Liver (tissue), 9 donors: ENCODE data around the gene ABHD6. TPM values are rescaled to one million over a fixed set of nuclear protein-coding genes. Genes with fewer than 3 reads are reported as not detected.
A peak's percentile ranks its signal among the peaks of the same experiment; 100 is the strongest.

Experiments
- DNase-seq: peaks from one replicate; pipeline ENCODE4 v3.0.0-alpha.2; 2017; ENCODE audit warnings: low spot score
- H3K27ac ChIP-seq, 2 donors: one replicate each; pipeline ENCODE4 v1.7.0; 2013; ENCODE audit warnings: inconsistent platforms in 2 of 2, low read length in 2 of 2, control low read depth in 1 of 2, low read depth in 1 of 2, mild to moderate bottlenecking in 1 of 2
- H3K27me3 ChIP-seq, 4 donors: one replicate each; pipeline versions ENCODE4 v1.6.1 to v1.7.0; 2013; ENCODE audit warnings: low read length in 3 of 4, inconsistent platforms in 1 of 4, mild to moderate bottlenecking in 1 of 4, moderate library complexity in 1 of 4; ENCODE audit not compliant: control insufficient read depth in 4 of 4, insufficient read depth in 4 of 4
- H3K36me3 ChIP-seq, 4 donors: one replicate each; pipeline versions ENCODE4 v1.6.1 to v1.7.0; 2013; ENCODE audit warnings: low read length in 3 of 4, mild to moderate bottlenecking in 3 of 4, low read depth in 1 of 4, moderate library complexity in 1 of 4; ENCODE audit not compliant: control insufficient read depth in 4 of 4, insufficient read depth in 3 of 4
- H3K4me1 ChIP-seq, 4 donors: one replicate each; pipeline versions ENCODE4 v1.6.1 to v1.7.0; 2013; ENCODE audit warnings: low read length in 3 of 4, mild to moderate bottlenecking in 3 of 4, moderate library complexity in 1 of 4; ENCODE audit not compliant: control insufficient read depth in 4 of 4, insufficient read depth in 4 of 4
- H3K4me3 ChIP-seq, 3 donors: one replicate each; pipeline versions ENCODE4 v1.6.1 to v1.7.0; 2013; ENCODE audit warnings: low read length in 3 of 3, control low read depth in 1 of 3, low read depth in 1 of 3, mild to moderate bottlenecking in 1 of 3
- H3K9ac ChIP-seq, 2 donors: one replicate each; pipeline ENCODE4 v1.7.0; 2013; ENCODE audit warnings: low read length in 2 of 2, mild to moderate bottlenecking in 2 of 2, moderate library complexity in 2 of 2, control low read depth in 1 of 2, low read depth in 1 of 2
- H3K9me3 ChIP-seq, 4 donors: one replicate each; pipeline versions ENCODE4 v1.6.1 to v1.7.0; 2013; ENCODE audit warnings: low read length in 3 of 4; ENCODE audit not compliant: control insufficient read depth in 4 of 4
- EGR1 ChIP-seq, 2 donors: IDR thresholded peaks; 2 replicates each; pipeline ENCODE4 v1.6.1; 2016 to 2018; ENCODE audit warnings: antibody characterized with exemption in 2 of 2, low read depth in 2 of 2
- FOXA1 ChIP-seq: IDR thresholded peaks from 2 replicates; pipeline ENCODE4 v1.6.1; 2016; ENCODE audit warnings: antibody characterized with exemption
- FOXA2 ChIP-seq: IDR thresholded peaks from 2 replicates; pipeline ENCODE4 v1.6.1; 2016; ENCODE audit warnings: antibody characterized with exemption
- JUND ChIP-seq, 2 donors: IDR thresholded peaks; 2 replicates each; pipeline ENCODE4 v1.6.1; 2016; ENCODE audit warnings: antibody characterized with exemption in 2 of 2
- NR2F2 ChIP-seq: IDR thresholded peaks from 2 replicates; pipeline ENCODE4 v1.6.1; 2016; ENCODE audit warnings: antibody characterized with exemption
- RAD21 ChIP-seq, 2 donors: IDR thresholded peaks; 2 replicates each; pipeline ENCODE4 v1.6.1; 2016; ENCODE audit warnings: antibody characterized with exemption in 2 of 2, mild to moderate bottlenecking in 2 of 2
- RXRA ChIP-seq, 2 donors: IDR thresholded peaks; 2 replicates each; pipeline ENCODE4 v1.6.1; 2017 to 2018; ENCODE audit warnings: antibody characterized with exemption in 2 of 2, mild to moderate bottlenecking in 1 of 2
- TAF1 ChIP-seq: conservative IDR thresholded peaks from 2 replicates; pipeline ENCODE4 v1.6.1; 2016; ENCODE audit warnings: antibody characterized with exemption, mild to moderate bottlenecking
- YY1 ChIP-seq: IDR thresholded peaks from 2 replicates; pipeline ENCODE4 v1.6.1; 2016; ENCODE audit warnings: antibody characterized with exemption, mild to moderate bottlenecking
- WGBS: extraction: QIAGEN DNeasy Blood & Tissue Kit; methylation state at CpG from one replicate; pipeline ENCODE4 v1.1.7; 2013; 5-methylcytosine and 5-hydroxymethylcytosine counted together
- polyA plus RNA-seq, 2 donors: library from polyadenylated mRNA; stranded (reverse) in 1 of 2; unstranded in 1 of 2; fragments of 200-250 nt in 1 of 2; fragments of >200 nt in 1 of 2; fragmentation: Nextera tagmentation in 1 of 2; extraction: Ambion mirVana in 1 of 2; gene quantifications; one replicate each; pipeline versions ENCODE4 v1.2.1 to v1.2.3, GENCODE V29; 2013 to 2015
- total RNA-seq, 2 donors: library from RNA; depleted of rRNA; stranded (reverse); fragments of >200 nt; gene quantifications; one replicate each; pipeline ENCODE4 v1.2.3, GENCODE V29; 2014
- TF ChIP-seq, protein P1 (sequence below): IDR thresholded peaks from 2 replicates; pipeline ENCODE4 v1.6.1; 2016; ENCODE audit warnings: antibody characterized with exemption
- TF ChIP-seq, protein P2 (sequence below): fragments of 150-350 bp; IDR thresholded peaks from 2 replicates; pipeline ENCODE4 v1.5.1; 2017; ENCODE audit warnings: improper control_type of control experiment, low read depth, low read length; ENCODE audit not compliant: missing input control
- TF ChIP-seq, protein P3 (sequence below): IDR thresholded peaks from 2 replicates; pipeline ENCODE4 v1.6.1; 2016; ENCODE audit warnings: antibody characterized with exemption
- TF ChIP-seq, protein P4 (sequence below): IDR thresholded peaks from 2 replicates; pipeline ENCODE4 v1.6.1; 2016; ENCODE audit warnings: antibody characterized with exemption
- donor health status: healthy.
- donor health status: healthy.
- donor health status: healthy.
- donor health status: healthy.
- donor health status: healthy.

ABHD6 gene
- total and polyA plus RNA-seq, 4 donors, result 19.8 to 60.9 (median 38.3) TPM

DNA sequence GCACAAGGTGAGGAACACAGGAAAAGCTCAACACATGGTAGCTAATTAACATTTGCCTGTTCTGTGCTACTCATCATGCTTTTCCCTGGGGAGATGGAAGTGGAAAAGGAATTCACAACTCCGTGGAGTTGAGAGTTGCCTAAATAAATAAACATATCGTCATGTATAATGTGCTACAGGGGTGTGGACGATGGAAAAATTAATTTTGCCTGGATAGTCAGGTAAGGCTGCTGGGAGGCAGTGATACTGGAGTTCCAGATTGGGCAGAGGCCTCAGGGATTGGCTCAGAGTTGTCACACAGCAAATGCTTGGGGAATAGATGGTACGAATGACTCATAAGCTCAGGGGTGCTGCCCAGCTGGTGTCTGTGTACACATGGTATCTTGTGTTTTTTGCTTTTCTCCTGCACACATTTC is 3.1 kb upstream of the ABHD6 start (continued):
- TF ChIP-seq, protein P1, sequence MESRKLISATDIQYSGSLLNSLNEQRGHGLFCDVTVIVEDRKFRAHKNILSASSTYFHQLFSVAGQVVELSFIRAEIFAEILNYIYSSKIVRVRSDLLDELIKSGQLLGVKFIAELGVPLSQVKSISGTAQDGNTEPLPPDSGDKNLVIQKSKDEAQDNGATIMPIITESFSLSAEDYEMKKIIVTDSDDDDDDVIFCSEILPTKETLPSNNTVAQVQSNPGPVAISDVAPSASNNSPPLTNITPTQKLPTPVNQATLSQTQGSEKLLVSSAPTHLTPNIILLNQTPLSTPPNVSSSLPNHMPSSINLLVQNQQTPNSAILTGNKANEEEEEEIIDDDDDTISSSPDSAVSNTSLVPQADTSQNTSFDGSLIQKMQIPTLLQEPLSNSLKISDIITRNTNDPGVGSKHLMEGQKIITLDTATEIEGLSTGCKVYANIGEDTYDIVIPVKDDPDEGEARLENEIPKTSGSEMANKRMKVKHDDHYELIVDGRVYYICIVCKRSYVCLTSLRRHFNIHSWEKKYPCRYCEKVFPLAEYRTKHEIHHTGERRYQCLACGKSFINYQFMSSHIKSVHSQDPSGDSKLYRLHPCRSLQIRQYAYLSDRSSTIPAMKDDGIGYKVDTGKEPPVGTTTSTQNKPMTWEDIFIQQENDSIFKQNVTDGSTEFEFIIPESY, result no peak
- no peak for TF ChIP-seq NR2F2
- TF ChIP-seq RAD21 (IDR thresholded peaks at IDR 0.05), result no peak
- TF ChIP-seq EGR1 (IDR thresholded peaks at IDR 0.05; ENCODE audit: low read depth in 2 of 2), result no peak
- no peak for TF ChIP-seq FOXA1

DNA sequence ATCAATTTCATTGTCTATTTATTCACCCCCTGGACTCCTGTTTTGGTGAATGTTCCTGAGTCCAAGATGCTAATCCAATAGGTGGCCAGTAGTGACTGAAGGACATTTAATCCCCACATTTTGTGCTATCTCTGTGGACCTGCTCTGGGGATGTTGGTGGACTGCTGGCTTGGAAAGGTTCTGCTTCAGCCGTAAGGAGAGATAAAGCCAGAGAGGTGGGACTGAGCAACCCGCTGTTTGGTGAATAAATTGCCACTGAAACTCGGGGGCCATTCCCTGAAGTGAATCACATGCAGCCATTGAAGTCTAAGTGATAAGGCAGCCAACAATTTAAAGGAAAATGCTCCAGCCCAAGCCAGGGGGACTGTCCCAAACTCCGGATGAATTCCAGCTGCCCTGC is 1.6 kb upstream of the ABHD6 start:
- Histone ChIP-seq H3K9me3 (no peaks in the 10 kb centered on the region), H3K4me1 (peaks cover 0 to 32% (median 23%) of the 10 kb centered on the region in 4 donors), H3K27me3 (no peaks in the 10 kb centered on the region), H3K36me3 (no peaks in the 10 kb centered on the region), H3K9ac (no peak overlapping the region), H3K27ac (no peak overlapping the region), H3K4me3 (no peak overlapping the region)
- no peak for TF ChIP-seq FOXA2
- TF ChIP-seq, protein P2, sequence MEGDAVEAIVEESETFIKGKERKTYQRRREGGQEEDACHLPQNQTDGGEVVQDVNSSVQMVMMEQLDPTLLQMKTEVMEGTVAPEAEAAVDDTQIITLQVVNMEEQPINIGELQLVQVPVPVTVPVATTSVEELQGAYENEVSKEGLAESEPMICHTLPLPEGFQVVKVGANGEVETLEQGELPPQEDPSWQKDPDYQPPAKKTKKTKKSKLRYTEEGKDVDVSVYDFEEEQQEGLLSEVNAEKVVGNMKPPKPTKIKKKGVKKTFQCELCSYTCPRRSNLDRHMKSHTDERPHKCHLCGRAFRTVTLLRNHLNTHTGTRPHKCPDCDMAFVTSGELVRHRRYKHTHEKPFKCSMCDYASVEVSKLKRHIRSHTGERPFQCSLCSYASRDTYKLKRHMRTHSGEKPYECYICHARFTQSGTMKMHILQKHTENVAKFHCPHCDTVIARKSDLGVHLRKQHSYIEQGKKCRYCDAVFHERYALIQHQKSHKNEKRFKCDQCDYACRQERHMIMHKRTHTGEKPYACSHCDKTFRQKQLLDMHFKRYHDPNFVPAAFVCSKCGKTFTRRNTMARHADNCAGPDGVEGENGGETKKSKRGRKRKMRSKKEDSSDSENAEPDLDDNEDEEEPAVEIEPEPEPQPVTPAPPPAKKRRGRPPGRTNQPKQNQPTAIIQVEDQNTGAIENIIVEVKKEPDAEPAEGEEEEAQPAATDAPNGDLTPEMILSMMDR, result no peak
- TF ChIP-seq, protein P1, result no peak
- no peak for TF ChIP-seq RXRA (IDR thresholded peaks at IDR 0.05)
- no peak for DNase-seq
- 91% methylated on average over 4 of the region's 4 CpGs for WGBS

DNA sequence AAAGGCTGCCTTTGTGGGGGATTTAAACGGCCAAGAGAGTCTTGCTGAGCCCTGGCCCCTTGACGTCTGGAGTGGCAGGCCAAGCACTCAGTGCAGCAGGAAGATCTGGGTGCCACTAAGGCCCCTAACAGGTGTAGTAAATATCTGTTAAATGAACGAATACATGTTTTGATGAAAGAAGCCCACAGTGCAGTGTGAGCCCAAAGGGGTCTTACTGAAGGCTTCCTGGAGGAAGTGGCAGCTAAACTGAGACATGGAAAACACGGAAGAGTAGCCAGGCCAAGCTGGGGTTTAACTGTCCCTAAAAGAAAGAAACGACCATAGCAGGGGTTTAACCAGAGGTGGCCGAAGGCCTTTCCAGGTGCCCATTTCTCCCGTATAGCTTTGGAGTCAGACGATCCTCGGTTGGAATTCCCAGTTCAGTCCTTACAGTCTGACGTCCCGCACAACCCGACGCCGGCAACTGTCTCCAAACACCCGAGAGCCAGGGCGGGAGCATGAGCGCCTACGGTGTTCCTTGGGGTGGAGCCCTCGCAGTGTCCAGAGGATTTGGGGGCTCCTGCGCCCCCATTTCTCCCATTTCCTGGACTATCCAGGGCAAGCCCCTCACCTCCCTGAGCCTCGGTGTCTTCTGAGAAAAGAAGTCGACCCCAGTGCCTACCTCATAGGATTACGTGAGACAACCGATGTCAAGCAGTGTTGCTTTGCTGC is 910 bp upstream of the ABHD6 start:
- peak overlapping the region; percentile 77 to 84 for H3K27ac ChIP-seq
- WGBS, result 25% methylated on average over 24 of the region's 24 CpGs
- no peaks in the 10 kb centered on the region for H3K27me3 ChIP-seq
- TF ChIP-seq, protein P1, result no peak
- TF ChIP-seq FOXA1, result no peak
- no peak for TF ChIP-seq FOXA2
- TF ChIP-seq EGR1 (IDR thresholded peaks at IDR 0.05; ENCODE audit: low read depth in 2 of 2), result no peak
- TF ChIP-seq, protein P3, sequence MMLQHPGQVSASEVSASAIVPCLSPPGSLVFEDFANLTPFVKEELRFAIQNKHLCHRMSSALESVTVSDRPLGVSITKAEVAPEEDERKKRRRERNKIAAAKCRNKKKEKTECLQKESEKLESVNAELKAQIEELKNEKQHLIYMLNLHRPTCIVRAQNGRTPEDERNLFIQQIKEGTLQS, result no peak
- TF ChIP-seq, protein P4, sequence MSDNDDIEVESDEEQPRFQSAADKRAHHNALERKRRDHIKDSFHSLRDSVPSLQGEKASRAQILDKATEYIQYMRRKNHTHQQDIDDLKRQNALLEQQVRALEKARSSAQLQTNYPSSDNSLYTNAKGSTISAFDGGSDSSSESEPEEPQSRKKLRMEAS, result no peak
- no peak for TF ChIP-seq RAD21 (IDR thresholded peaks at IDR 0.05)
- TF ChIP-seq YY1, result no peak
- no peak for TF ChIP-seq RXRA (IDR thresholded peaks at IDR 0.05)
- no peak for TF ChIP-seq JUND (IDR thresholded peaks at IDR 0.05)
- no peak for TF ChIP-seq TAF1
- TF ChIP-seq NR2F2, result no peak
- peak overlapping the region; percentile 52 to 89 for H3K9ac ChIP-seq
- H3K9me3 ChIP-seq, result no peaks in the 10 kb centered on the region
- DNase-seq, result no peak
- H3K36me3 ChIP-seq, result no peaks in the 10 kb centered on the region
- H3K4me1 ChIP-seq, result peaks cover 5 to 39% (median 30%) of the 10 kb centered on the region in 4 donors
- H3K4me3 ChIP-seq, result peak overlapping the region; percentile 65 to 94 (median 91)
